GM21367 (cell line): ENCODE measurements around the gene HTR1B.
A peak's percentile ranks its signal among the peaks of the same experiment; 100 is the strongest.

Experiments
- ATAC-seq: cut with Tn5 transposase; IDR thresholded peaks from one replicate; pipeline ENCODE4 v1.9.1; 2021; ENCODE audit not compliant: unreplicated experiment

Gene HTR1B

GRCh38 chr6:77463308-77463860 lies at the start of gene HTR1B:
Gene HTR1B (minus strand): TSS chr6:77463491. CDS start chr6:77463403, 88 bp downstream.
- no peak for ATAC-seq

- no peak for ATAC-seq
Measured at GRCh38 chr6:77512554-77512953, 49.3 kb upstream of the HTR1B start.

- ATAC-seq, result no peak
Measured at GRCh38 chr6:77511860-77512259, 48.6 kb upstream of the HTR1B start.

GRCh38 chr6:77502981-77503380 lies 39.7 kb upstream of the HTR1B start:
- ATAC-seq, result no peak

GRCh38 chr6:77492530-77492929 lies 29.2 kb upstream of the HTR1B start:
- no peak for ATAC-seq

- no peak for ATAC-seq
Measured at GRCh38 chr6:77487808-77488425, 24.6 kb upstream of the HTR1B start.

- ATAC-seq, result no peak
Measured at GRCh38 chr6:77482981-77483380, 19.7 kb upstream of the HTR1B start.

- ATAC-seq, result no peak
Measured at GRCh38 chr6:77474973-77475372, 11.7 kb upstream of the HTR1B start.

GRCh38 chr6:77474286-77474956 lies 11.1 kb upstream of the HTR1B start:
- no peak for ATAC-seq

GRCh38 chr6:77470983-77471382 lies 7.7 kb upstream of the HTR1B start:
- no peak for ATAC-seq

- ATAC-seq, result no peak
Measured at GRCh38 chr6:77468939-77469338, 5.6 kb upstream of the HTR1B start.

- peak; percentile 71 for ATAC-seq
Measured at GRCh38 chr6:77466451-77467437, 3.5 kb upstream of the HTR1B start.

GRCh38 chr6:77466055-77466450 lies 2.8 kb upstream of the HTR1B start:
- peak; percentile 92 for ATAC-seq

- ATAC-seq, result no peak
Measured at GRCh38 chr6:77464495-77464867, 1.2 kb upstream of the HTR1B start.

GRCh38 chr6:77463861-77464494 lies 687 bp upstream of the HTR1B start:
- no peak for ATAC-seq

GRCh38 chr6:77462359-77463307 lies 658 bp downstream of the HTR1B start:
- no peak for ATAC-seq

- ATAC-seq, result no peak
Measured at GRCh38 chr6:77461796-77462195, 1.5 kb downstream of the HTR1B start.

- ATAC-seq, result no peak
Measured at GRCh38 chr6:77458421-77458820, 4.9 kb downstream of the HTR1B start.

GRCh38 chr6:77457720-77458349 lies 5.5 kb downstream of the HTR1B start:
- peak; percentile 79 for ATAC-seq
